ENCODE results near the gene DTWD1.

GRCh38 chr15:49669288-49669687, 48.4 kb downstream of the DTWD1 start:
- no peak for TF ChIP-seq CTCF (conservative IDR thresholded peaks at IDR 0.05; ENCODE audit: low read depth, low read length)
- no peak for TF ChIP-seq POLR2A (IDR thresholded peaks at IDR 0.05; ENCODE audit: low read depth, low read length)
- TF ChIP-seq CHD1 (IDR thresholded peaks at IDR 0.05; ENCODE audit: low read depth, low read length), result no peak
- no peak for TF ChIP-seq SMC3 (IDR thresholded peaks at IDR 0.05; ENCODE audit: low read depth, low read length)
- no peak for TF ChIP-seq ELK1 (IDR thresholded peaks at IDR 0.05; ENCODE audit: borderline replicate concordance, low read depth, low read length)
